HG03457 (cell line): ENCODE data around the gene MICAL3.
"Not testable (repeated sequence)": the region's sequence is repeated elsewhere in the genome, so short reads cannot be mapped to it uniquely, and the experiment has no call there.

Source experiments
- ATAC-seq: cut with Tn5 transposase; IDR thresholded peaks from one replicate; pipeline ENCODE4 v1.9.1; 2021; ENCODE audit warnings: moderate number of reproducible peaks; ENCODE audit not compliant: unreplicated experiment

The MICAL3 gene

DNA sequence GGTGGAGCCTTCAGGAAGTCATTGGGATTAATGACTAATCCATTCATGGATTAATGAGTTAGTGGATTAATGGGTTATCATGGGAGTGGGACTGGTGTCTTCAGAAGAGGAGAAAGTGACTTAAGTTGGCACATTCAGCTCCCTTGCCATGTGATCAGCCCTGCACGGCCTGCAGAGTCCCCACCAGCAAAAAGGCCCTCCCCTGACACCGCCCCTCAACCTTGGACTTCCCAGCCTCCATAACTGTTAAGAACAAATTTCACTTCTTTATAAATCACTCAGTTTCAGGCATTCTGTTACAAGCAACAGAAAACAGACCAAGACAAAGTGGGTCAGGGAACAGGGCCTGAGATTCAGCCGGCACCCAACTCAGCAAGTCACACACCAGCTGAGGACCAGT, 85.3 kb downstream of the MICAL3 start:
- no peak for ATAC-seq

DNA sequence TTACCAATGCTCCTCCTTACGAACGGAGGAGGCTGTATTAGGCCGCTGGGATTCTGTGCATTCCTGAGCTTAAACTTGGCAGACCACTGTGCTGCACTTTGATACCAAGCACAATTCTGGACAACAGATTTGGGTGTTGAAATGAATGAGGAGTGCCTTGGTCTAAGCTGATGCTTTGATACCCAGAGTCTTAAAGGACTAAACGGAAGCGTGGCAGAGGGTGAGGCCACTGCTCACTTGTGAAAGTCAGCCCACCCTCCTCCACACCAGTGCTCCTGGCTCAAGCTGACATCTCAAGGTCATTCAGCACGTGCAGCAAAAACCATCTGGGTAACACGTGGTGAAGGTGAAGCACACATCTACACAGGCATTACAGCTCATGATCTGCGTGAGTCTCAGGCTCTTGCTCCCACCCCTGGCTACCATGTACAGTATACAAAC, 85.9 kb downstream of the MICAL3 start:
- no peak for ATAC-seq

DNA sequence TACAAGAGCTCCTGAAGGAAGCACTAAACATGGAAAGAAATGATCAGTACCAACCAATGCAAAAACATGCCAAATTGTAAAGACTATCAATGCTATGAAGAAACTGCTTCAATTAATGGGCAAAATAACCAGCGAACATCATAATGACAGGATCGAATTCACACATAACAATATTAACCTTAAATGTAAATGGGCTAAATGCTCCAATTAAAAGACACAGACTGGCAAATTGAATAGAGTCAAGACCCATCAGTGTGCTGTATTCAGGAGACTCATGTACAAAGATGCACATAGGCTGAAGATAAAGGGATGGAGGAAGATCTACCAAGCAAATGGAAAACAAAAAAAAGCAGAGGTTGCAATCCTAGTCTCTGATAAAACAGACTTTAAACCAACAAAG, 91.9 kb downstream of the MICAL3 start:
- not testable (repeated sequence) for ATAC-seq

DNA sequence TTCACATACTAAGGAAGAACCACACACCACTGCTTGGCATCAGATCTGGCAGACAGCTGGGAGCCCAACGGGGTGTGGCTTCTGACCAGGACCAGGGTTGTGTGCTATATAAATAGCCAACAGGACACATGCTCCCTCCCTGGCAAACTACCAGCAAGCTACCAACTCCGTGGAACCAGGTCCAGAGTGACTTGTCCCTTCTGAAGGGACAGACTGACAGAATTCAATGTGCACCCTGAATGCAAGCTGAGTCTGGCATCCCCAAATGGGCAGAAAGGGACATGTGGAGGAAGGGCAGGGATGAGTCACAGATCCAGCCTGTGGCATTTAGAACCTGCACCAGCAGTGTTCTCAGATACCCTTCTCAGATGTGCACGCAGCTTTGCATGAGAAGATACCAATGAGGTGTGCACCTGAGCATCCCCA, 92.9 kb downstream of the MICAL3 start:
- ATAC-seq: no peak

DNA sequence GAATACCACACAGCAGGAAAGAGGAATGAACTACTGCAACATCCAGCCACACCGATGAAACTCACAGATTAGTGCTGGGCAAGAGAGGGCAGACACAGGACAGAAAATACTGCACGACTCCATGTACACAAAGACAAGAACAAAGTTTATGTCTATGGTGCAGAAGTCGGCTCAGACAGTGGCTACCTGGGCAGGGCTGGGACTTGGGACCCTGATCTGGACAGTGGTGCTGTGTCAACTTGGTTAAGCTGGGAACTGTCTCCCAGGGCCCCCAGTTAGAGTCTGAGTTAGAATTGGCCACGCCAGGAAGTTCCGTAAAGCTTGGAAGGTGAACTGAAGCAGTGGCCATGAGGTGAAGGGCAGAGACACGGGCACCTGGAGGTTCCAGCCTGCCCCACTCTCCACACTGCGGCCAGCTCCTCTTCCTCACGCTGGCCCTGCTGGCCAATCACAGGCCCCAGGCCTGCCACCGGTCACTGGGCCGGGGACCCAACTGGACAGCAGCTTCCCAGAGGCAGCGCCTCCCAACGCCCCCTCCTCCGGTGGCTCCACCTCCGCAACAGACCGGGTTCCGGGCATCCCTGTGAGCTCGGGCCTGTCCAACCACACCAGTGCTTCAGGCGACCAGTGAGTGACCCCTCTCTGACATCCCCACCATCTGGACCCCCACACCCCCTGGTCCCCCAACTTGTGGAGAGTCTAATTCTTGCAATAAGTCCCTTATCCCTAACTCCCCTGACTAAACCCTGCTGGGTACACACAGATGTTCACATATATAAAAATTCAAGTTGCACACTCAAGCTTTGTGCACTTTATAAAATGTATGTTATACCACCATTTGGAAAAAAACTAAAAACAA, 93.7 kb downstream of the MICAL3 start:
- no peak for ATAC-seq

DNA sequence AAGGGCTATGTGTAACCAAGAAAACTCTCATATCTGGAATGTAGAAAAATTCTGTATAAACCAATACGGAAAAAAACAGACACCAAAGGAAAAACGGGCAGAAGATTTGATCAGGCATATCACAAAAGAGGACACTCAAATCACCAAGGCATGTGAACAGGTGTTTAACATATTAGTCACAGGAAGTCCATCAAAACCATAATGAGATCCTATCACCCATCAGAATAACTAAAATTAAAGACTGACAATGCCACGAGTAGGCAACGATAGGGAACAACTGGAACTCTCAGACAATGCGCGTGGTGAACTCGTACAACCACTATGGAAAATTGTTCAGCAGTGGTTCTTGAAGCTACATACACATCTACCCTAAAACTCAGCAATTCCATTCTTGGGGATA, 94.5 kb downstream of the MICAL3 start:
- no peak for ATAC-seq

DNA sequence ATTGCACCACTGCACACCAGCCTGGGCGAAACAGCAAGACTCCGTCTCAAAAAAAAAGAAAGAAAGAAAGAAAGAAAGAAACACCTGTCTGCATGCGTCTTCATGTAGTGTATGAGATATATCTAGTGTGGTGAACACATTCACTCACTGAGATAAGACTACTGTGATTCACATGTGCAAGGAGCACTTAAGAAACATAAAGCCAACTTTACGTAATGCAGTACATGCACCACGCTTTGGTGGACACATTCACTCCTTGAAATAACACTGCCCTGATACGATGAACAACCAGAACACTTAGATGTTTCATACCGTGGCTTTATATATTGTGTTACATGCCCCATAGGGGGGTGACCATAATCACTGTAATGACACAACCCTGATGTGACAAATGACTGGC, 96.0 kb downstream of the MICAL3 start:
- ATAC-seq: no peak

DNA sequence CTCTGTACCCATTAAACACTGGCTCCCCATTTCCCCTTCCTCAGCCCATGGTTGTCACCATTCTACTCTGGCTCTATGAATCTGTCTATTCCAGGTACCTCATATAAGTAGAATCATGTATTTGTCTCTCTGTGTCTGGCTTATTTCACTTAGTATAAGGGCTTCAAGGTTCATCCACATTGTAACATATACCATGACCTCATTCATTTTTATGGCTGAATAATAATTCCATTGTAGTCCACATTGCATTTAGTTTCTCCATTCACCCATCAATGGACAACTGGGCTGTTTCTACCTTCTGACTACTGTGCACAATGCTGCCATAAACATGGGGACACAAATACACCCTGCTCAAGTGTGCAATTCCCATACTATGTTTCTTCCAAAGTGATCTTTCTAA, 97.3 kb downstream of the MICAL3 start:
- no peak for ATAC-seq

DNA sequence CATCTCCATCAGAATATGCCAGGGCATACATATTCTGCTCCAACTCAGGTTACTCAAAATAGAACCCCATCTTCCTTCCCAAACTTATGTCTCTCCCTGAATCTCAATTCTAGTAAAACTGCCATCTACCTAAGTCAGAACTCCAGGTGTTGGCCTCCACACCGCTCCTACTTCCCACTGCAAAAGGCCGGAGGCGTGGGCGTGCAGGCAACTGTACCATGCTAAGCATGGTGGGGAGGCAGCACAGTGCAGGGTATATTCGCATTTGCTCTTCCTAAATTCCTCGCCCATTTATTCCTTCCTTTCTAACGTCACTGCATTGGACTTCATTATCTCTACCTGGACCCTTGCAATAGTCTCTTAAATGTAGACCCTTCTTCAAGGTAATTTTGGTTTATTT, 97.8 kb downstream of the MICAL3 start:
- no peak for ATAC-seq

DNA sequence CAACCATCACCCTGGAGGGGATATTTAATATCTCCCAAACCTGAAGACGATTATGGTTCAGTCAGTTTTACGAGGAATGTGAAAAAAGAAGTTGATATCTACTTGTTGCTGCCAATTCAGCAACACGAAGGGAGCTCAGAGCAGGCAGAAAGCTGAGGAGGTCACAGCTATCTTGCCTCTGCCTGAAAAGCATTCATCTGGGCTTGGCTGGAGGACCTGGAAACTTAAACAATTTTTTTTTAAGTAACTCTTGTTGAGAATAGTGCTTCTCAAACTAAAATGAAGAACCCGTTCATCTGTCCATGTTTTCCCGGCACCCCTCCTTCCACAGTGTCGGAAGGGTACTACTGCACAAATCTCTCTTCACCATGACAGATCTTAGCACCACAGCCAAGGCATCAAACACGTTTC, 98.9 kb downstream of the MICAL3 start:
- no peak for ATAC-seq

DNA sequence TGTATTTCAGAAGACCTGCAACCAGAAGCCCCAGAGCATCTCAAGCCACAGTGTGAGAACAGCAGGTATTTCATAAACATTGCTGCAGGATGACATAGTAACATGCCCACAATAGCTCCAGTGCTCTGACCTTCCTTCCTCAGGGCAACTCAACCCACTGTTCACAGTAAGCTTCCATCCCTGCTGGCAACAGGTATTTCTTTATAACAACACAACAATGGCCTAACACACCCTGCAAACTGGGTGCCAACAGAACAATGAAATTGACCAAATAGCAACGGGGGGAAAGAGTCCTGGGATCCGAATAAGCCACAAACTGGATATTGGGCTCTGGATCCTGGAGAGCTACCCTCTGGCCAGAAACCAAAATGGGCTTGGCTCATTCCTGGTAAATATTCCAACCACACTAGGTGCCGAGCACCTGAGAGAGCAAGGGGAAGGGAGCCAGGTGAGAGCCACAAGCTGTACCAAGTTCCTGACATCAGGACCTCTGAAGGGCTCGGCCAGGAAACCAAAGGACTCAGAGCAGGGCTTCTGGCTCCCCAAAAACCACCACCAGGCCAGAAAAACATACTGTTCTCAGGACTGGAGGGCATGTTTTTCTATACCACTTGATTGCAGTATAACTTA, 99.5 kb downstream of the MICAL3 start:
- no peak for ATAC-seq

DNA sequence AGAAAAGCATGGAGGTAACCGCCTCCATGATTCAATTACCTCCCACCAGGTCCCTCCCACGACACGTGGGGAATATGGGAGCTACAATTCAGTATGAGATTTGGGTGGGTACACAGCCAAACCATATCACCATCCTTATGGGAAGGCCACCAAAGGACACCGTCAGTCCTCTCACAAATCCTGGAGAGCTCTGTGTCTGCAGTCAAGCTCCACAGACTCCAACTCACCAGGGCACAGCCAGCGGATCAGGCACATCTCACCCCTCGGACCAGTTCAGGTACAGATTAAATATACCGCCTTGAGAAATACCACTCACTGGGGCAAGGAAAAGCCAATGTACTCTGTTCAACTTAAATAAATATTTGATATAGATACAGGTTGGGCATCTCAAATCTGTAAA, 100.3 kb downstream of the MICAL3 start:
- no peak for ATAC-seq

DNA sequence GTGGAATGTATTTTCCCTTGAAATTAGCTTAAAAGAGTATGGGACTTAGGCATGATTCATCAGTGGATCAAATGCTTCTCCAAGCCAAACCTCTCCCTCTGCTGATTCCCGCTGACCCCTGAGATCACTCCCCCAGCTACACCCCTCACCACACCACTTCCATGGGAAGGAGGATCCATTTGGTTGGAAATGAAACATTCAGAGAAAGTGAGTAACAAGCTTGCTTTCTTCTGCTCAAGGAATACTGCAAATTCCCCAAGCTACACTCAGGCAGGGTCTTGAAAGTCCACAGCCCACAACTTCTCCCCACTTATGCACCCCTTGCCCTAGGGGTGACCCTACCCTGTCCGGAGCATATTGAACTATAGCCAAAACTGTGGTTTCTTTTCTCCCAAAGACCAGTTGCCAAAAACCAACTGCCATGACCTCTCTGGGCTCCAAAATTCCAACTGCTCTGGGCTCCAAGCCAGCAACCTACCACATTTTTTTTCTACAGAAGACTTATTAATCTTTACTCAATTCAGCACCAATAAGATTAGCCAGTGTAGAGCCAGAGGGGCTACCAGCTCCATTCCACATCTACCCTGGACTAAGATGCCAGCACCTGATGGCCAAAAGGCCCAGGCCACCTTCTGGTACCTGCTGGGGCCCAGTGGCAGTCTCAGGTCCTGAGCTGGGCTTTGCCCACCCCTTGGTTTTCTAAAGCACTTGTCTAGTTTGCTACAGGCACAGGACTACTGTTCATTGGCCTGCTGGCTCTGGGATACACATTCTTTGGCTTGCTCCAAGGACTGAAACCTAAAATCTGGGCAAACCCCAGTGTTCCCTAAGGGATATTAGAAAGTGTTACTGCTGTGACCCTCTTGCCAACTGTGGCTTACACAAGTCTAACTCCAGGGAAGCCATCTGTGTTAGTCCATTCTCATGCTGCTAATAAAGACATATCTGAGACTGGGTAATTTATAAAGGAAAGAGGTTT, 101.1 kb downstream of the MICAL3 start:
- ATAC-seq: no peak

DNA sequence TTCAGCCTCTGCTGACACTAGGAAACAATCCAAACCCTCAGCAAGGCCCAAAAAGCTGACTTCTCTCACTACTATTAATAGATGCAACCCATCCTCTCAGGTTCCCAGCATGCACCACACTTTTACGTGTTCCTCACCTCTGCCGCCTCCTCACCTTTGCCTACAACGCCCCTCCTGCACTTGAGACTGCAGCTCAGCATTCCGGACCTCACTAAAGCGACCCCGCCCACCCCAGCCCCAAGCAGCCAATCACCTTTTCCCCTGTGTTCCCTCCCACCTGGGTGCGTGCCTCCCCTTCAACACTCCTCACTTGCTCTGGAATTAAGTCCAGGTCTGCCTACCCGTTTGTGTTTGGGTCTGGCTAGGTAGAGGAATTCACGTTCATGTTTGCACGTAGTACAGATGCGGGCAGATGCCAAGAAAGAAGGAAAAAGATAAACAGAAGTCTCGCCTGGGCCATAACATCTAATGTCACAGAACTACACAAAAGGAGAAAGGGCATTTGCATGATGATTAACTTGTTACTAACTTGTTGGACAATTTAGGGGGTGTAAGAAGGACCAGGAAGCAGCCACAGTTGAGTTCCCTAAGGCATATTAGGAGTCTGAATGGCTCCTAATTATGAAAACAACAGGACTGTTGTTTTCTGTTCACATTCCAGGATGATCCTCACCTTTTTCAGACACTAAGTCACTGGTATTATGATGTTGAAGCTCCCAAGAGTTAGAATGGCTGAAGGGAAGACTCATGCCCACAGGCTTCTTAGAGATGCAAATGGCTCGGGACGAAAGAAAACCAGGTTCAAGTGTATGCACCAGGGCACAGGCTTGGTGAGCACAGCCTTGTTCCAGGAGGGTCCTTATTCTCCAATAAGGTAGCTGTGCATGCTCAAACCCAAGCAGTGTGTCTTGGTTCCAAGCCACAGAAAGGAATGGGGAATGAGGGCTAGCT, 102.2 kb downstream of the MICAL3 start:
- no peak for ATAC-seq

DNA sequence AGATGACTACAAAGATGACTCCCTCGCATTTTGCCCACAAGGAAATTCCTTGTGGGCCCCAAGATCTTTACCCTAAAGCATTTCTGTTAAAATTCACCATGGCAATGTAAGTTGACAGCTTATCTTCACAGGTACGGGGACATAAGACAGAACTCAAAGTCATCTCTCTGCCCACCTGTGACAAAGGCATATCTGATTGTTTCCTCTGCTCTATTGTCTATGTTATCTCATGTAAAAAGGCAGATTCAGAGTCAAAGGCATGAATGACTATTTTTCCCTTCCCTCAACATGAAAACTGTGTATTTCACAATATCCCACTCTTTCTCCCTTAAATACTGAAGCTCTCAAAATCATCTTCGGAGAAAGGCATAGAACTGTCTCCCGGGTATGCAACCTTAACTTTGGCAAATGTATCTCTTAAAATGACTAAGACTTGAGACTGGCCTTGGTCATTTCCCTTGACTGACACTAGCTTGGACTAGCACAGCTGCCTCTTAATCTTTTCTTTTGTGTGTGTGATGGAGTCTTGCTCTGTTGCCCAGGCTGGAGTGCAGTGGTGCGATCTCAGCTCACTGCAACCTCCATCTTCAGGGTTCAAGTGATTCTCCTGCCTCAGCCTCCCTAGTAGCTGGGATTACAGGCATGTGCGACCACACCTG, 103.2 kb downstream of the MICAL3 start:
- ATAC-seq: no peak

DNA sequence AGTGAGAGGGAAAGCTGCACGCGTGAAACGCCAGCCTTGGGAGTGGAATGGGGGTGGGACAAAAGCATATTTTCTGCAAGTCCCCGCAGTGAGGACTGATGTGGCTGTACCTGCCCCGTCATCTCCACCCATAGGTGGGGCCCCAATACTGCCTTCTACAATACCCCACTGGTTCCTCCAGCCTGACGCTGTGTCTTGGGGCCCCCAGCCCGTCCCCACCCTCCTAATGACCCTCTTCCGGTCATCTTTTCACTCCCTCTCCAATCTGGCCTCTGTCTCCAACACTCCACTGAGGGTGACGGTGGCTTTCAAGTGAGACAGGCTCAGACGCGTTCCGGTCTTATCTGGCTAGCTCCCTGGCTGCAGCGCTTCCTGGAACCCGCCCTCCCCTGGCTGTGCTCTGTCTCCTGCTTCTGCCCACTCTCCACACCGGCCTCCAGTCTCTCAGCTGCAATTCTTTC, 104.2 kb downstream of the MICAL3 start:
- no peak for ATAC-seq

DNA sequence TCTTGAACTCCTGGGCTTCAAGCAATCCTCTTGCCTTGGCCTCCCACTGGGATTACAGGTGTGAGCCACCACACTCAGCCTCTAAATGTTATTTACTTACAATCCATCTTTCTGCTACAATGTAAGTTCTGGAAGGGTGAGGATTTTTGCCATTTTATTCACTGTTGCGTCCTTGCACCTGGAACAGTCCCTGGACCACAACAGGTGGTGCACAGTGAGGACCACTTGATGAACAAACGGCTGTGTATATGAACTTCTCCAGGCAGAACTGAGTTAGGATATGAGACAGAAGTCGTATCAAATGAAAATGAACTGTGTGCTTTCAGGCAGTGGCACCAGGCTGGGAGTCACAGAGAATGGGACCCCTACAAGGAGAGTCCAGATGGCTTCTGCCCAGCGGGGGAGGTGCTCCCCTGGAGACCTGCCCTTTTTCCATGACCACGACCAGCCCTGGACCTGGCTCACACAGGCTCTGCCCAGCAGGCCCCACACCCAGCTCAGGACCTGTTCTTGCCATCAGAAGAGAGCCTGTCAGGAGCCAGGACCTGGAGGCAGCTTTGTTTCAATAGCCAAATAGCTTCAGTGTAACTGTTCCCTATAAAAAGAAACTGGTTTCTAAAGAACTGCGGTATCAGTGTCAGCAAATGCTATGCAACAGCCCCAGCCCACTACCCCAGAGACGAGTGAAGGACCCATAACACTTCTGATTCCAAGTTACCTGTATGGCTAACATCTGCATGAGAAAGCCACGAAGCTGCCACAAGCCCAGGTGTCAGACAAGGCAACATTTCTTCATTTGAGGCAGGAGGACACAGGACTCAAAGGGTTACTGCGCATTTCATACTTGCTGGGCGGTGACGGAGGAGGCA, 104.9 kb downstream of the MICAL3 start:
- no peak for ATAC-seq

DNA sequence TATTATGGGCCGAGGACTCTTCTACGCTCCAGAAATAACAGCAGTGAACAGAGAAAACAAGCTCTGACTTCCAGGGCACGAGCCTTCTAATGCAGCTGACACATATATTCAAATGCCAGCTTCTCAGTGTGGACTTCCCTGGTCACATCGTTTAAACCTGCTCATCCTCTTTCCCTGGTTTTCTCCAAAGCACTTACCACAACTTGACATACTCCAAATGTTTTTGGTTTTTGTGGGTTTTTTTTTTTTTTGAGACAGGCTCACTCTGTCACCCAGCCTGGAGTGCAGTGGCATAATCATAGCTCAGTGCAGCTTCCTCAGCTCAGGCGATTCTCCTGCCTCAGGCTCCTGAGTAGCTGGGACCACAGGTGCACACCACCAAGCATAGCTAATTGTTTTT, 105.5 kb downstream of the MICAL3 start:
- no peak for ATAC-seq
